T-helper 2 cell treated with Interferon-gamma antibody and Interleukin-4, amounts not matched to agents 100 ng/mL and 5 ng/mL, for 36 hours (primary cell): ENCODE data around the gene TIMM44. TPM values are rescaled to one million over a fixed set of nuclear protein-coding genes. Genes with fewer than 3 reads are reported as not detected.
"Not testable (repeated sequence)": the region's sequence is repeated elsewhere in the genome, so short reads cannot be mapped to it uniquely, and the experiment has no call there.

Experiments used
- intact Hi-C: fragments of 100-400 bp; cut with micrococcal nuclease; formaldehyde crosslinking; loops from one replicate; pipeline ENCODE4 v1.15.1; 2023
- total RNA-seq: library from RNA; stranded (reverse); gene quantifications from 2 replicates; pipeline ENCODE4 v1.2.3, GENCODE V29; 2022

The TIMM44 gene
- total RNA-seq, 1 donor from 2014 or later = 60.6 TPM

GRCh38 chr19:7904074-7905020 lies 39.1 kb downstream of the TIMM44 start:
- intact Hi-C loops = loop anchor here (5.0 kb wide), 1 partner anchor 77 kb away; no protein-coding TSS in a partner anchor

GRCh38 chr19:7903244-7904073 lies 40.0 kb downstream of the TIMM44 start, which contains the start of gene MAP2K7:
TSS of gene MAP2K7 (plus strand) at chr19:7903877. CDS start at chr19:7903945, 68 bp downstream.
- intact Hi-C loops = loop anchor here (1.0 to 5.0 kb wide), 4 partner anchors 17 to 76 kb away; partner anchors contain the start of genes SNAPC2 and TIMM44

- intact Hi-C loops = loop anchor here (1.0 to 5.0 kb wide), 4 partner anchors 17 to 76 kb away; partner anchors contain the start of genes SNAPC2 and TIMM44
Observed at GRCh38 chr19:7902796-7903243, 40.6 kb downstream of the TIMM44 start.

DNA sequence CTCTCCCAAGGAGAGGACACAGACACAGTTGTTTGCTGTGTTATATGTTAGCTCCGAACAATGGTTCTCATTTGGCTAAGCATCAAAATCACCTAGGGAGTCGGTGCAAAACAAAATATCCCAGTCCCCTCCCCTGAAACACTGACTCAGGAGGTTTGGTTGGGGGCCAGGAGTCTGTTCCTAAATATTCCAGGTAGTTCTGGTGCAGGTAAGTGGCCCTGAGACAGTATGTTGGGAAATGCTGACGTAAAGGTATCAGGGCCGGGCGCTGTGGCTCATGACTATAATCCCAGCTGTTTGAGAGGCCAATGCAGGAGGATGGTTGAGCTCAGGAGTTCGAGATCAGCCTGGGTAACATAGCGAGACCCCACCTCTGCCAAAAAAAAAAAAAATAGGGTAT lies 42.1 kb downstream of the TIMM44 start:
- intact Hi-C loops = loop anchor here (5.0 kb wide), 1 partner anchor 74 kb away; no protein-coding TSS in a partner anchor

GRCh38 chr19:7900931-7901330 lies 42.5 kb downstream of the TIMM44 start:
- intact Hi-C loops = loop anchor here (5.0 kb wide), 1 partner anchor 74 kb away; no protein-coding TSS in a partner anchor

DNA sequence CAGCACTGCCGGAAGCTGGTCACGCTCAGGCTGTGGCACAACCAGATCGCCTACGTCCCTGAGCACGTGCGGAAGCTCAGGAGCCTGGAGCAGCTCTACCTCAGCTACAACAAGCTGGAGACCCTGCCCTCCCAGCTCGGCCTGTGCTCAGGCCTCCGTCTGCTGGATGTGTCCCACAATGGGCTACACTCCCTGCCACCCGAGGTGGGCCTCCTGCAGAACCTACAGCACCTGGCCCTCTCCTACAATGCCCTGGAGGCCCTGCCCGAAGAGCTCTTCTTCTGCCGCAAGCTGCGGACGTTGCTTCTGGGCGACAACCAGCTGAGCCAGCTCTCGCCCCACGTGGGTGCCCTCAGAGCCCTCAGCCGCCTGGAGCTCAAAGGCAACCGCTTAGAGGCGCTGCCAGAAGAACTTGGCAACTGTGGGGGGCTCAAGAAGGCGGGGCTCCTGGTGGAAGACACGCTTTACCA lies 43.0 kb downstream of the TIMM44 start:
- intact Hi-C loops = loop anchor here (5.0 kb wide), 1 partner anchor 73 kb away; no protein-coding TSS in a partner anchor

DNA sequence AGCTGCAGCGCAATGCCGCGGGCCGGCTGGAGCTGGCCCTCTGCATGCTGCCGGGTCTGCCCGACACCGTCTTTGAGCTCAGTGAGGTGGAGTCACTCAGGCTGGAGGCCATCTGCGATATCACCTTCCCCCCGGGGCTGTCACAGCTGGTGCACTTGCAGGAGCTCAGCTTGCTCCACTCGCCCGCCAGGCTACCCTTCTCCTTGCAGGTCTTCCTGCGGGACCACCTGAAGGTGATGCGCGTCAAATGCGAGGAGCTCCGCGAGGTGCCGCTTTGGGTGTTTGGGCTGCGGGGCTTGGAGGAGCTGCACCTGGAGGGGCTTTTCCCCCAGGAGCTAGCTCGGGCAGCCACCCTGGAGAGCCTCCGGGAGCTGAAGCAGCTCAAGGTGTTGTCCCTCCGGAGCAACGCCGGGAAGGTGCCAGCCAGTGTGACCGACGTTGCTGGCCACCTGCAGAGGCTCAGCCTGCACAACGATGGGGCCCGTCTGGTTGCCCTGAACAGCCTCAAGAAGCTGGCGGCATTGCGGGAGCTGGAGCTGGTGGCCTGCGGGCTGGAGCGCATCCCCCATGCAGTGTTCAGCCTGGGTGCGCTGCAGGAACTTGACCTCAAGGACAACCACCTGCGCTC lies 43.6 kb downstream of the TIMM44 start:
- intact Hi-C loops = loop anchor here (5.0 kb wide), 1 partner anchor 73 kb away; no protein-coding TSS in a partner anchor

GRCh38 chr19:7898967-7899366 lies 44.5 kb downstream of the TIMM44 start:
- intact Hi-C loops = no loop called here

DNA sequence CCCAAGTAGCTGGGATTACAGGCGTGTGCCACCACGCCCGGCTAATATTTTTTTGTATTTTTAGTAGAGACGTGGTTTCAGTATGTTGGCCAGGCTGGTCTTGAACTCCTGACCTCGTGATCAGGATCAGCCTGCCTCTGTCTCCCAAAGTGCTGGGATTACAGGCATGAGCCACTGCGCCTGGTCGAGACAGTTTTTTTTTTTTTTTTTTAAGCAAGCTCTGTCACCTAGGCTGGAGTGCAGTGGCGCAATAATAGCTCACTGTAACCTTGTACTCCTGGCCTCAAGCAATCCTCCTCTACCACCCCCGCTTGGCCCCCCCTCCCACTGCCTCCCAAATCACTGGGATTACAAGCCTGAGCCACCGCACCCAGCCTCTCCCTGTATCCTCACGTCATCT lies 46.2 kb downstream of the TIMM44 start:
- intact Hi-C loops = no loop called here

DNA sequence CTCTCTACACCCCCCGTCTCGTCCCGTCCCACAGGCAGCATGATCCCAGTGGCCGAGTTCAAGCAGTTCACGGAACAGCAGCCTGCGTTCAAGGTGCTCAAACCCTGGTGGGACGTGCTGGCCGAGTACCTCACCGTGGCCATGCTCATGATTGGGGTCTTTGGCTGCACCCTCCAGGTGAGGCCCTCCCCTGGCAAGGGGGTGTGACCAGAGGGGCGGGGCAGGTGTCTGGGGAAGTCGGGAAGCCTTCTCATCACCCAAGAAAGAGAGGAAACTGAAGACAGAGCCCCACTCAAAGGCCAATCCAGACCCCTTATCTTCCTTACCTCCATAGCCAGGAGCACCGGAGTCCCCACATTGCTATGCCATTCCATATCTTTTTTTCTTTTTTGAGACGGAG lies 47.9 kb downstream of the TIMM44 start:
- intact Hi-C loops = no loop called here

DNA sequence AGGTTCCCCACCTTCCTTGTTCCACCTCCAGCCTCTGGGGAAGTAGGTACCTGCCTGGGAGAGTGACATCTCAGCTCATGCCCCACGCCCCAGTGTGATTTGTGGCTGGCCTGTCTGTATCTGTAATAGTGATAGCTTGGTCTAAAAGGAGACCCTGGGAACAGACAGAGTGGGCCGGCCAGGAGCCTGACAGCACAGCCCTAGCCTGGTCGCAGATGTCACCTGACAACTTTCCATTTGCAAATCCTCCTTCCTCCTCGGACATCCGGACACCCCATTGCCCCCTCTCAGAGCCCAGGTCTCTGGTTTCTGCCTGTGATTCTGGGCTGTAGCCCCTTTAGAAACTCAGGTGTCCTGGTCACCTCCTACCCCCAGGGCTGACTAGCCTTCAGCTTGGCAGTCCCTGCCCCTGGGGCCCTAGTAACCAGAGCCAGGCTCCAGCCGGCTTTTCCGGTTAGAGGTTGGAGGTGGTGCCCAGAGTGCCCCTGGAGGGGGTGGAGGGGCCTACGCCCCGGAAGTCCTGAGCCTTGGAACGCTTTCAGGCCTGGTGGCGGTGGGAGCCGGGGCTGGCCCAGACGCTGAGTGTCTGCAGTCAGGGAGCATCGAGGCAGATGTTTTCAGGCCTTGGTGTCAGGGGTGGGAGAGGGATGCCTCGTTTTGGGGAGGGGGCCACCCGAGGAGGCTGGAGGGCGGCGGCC lies 48.7 kb downstream of the TIMM44 start:
- intact Hi-C loops = no loop called here

- intact Hi-C loops = not testable (repeated sequence)
Observed at GRCh38 chr19:7893362-7894101, 49.9 kb downstream of the TIMM44 start.

GRCh38 chr19:7888826-7889217 lies 54.6 kb downstream of the TIMM44 start:
- intact Hi-C loops = no loop called here

DNA sequence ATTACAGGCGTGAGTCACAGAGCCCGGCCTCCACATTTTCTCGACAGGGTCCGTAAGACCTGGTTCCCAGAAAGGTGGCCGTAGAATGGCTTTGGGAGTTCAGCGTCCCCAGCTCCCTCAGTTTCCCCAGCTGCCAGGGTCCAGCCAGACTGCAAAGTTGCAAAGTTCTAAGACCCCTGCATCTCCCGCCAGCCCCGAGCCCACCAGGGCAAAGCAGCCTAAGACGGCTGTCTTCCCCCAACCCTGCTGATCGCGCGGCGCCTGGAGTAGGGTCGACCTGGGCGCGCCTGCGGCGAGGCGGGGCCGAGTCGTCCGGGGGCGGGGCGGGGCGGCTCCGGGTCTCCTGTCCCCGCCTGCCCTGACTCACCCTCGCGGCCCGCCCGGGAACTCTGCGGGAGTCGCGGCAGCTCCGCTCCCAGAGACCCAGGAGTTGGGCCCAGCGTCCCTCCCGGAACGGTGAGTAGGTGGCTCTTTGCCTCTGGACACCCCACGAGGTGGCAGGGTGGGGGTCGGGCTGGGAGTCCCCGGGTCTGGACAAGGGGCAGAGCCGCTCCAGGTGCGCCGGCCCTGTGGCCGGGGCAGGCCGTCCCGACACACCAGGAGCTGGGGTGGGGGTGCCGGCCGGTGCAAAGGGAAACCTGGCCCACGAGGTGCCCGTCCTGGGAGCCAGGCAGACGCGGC lies 55.2 kb downstream of the TIMM44 start, which contains the start of gene LRRC8E:
Gene LRRC8E, plus strand, starts transcription at position 366 of the 681 bp plus-strand sequence. CDS start 7,094 bp downstream, outside the sequence.
- intact Hi-C loops = no loop called here

DNA sequence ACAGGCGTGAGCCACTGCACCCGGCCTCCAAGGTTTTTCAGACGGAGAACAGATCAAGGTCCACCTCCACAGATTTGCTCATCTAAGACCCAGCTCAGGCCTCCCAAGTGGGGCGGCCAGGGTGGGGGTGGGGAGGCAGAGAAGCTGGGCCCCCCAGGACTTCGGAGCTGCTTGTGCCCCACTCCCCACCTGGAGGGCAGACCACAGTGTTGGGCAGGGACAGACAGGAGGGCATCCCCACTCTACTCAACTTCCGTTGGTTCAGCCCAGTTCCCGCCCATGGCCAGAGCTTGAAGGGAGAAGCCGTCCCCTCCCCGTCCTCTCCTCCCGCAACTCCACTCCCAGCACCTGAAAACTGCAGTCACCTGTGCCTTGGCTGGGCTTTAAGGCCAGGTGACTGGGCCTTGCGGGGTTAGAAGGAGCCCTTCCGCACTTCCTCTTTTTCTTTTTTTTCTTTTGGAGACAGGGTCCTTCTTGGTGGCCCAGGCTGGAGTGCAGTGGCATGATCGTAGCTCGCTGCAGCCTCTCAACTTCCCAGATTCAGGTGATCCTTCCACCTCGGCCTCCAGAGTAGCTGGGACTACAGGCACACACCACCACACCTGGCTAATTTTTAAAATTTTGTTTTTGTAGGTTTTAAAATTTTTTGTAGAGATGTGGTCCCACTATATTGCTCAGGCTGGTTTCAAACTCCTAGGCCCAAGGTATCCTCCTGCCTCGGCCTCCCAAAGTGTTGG lies 55.9 kb downstream of the TIMM44 start:
- intact Hi-C loops = no loop called here

- intact Hi-C loops = no loop called here
Observed at GRCh38 chr19:7885818-7886217, 57.6 kb downstream of the TIMM44 start.

GRCh38 chr19:7883796-7884570 lies 59.5 kb downstream of the TIMM44 start:
- intact Hi-C loops = no loop called here
